Activated CD4-positive, alpha-beta T cell treated with anti-CD3 and anti-CD28 coated beads, Interleukin-2, amount 10 ng/mL, durations not matched to agents 24 days and 14 days (primary cell): ENCODE results near the gene KIR3DL2. TPM values are rescaled to one million over a fixed set of nuclear protein-coding genes. Genes with fewer than 3 reads are reported as not detected.
"Not testable (repeated sequence)": the region's sequence is repeated elsewhere in the genome, so short reads cannot be mapped to it uniquely, and the experiment has no call there.

Source experiments
- DNase-seq: peaks from one replicate; pipeline ENCODE4 v3.0.0; 2022
- H3K27ac Mint-ChIP-seq: one replicate; pipeline ENCODE4 v1.8.0; 2022; ENCODE audit warnings: mild to moderate bottlenecking, mixed read lengths
- H3K27me3 Mint-ChIP-seq: one replicate; pipeline ENCODE4 v1.8.0; 2022; ENCODE audit warnings: mixed read lengths
- H3K36me3 Mint-ChIP-seq: one replicate; pipeline ENCODE4 v1.8.0; 2022; ENCODE audit warnings: low read depth, mild to moderate bottlenecking, mixed read lengths
- H3K4me1 Mint-ChIP-seq: one replicate; pipeline ENCODE4 v1.8.0; 2021; ENCODE audit warnings: mixed read lengths
- H3K4me3 Mint-ChIP-seq: one replicate; pipeline ENCODE4 v1.8.0; 2022; ENCODE audit warnings: mild to moderate bottlenecking, moderate library complexity, mixed read lengths
- H3K9me3 Mint-ChIP-seq: one replicate; pipeline ENCODE4 v1.8.0; 2021; ENCODE audit warnings: mixed read lengths
- intact Hi-C: fragments of 100-400 bp; cut with micrococcal nuclease; formaldehyde crosslinking; loops from one replicate; pipeline ENCODE4 v1.15.1; 2023
- total RNA-seq: library from RNA; stranded (reverse); gene quantifications from 2 replicates; pipeline ENCODE4 v1.2.3, GENCODE V29; 2022

Gene KIR3DL2
- total RNA-seq = 0.47 and 0.52 TPM in 2 replicates

DNA sequence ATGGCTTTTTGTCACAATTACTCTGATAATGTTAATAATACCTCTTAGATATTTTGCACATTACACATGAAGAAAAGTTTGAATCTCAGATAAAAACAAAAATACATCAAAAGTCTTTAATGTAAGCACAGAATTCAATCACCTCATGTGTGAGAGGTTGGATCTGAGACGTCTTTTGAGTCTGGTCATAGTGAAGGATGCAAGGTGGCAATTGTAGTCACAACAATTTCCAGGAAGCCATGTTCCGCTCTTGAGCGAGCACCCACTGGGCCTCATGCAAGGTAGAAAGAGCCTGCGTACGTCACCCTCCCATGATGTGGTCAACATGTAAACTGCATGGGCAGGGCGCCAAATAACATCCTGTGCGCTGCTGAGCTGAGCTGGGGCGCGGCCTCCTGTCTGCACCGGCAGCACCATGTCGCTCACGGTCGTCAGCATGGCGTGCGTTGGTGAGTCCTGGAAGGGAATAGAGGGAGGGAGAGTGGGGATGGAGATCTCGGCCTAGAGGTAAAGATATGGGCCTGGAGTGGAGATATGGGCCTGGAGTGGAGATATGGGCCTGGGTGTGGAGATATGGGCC is at the start of gene KIR3DL2:
Gene KIR3DL2 (plus strand): TSS at position 383 of the 580 bp plus-strand sequence. CDS start 33 bp downstream, at position 416.
- H3K9me3 Mint-ChIP-seq, H3K4me3 Mint-ChIP-seq, H3K36me3 Mint-ChIP-seq, H3K4me1 Mint-ChIP-seq, DNase-seq, H3K27me3 Mint-ChIP-seq, intact Hi-C loops, H3K27ac Mint-ChIP-seq: not testable (repeated sequence)

DNA sequence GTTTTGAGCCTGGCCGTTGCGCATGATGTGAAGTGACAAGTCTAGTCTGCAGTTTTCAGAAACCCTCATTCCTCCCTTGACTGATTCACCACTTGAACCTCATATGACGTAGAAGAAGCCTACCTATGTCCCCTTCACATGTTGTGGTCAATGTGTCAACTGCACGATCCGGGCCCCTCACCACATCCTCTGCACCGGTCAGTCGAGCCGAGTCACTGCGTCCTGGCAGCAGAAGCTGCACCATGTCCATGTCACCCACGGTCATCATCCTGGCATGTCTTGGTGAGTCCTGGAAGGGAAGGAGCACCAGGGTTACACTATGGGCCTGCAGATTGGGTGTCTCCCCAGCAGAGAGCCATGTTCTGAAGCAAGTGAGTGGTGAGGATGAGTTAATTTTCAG is 46.8 kb upstream of the KIR3DL2 start, which contains the start of gene KIR2DL4:
Gene KIR2DL4 (plus strand): TSS at position 201 of the 400 bp plus-strand sequence. CDS start 42 bp downstream, at position 243.
- Mint-ChIP-seq H3K4me1 (no peaks in the 10 kb centered on the region), H3K36me3 (no peaks in the 10 kb centered on the region), H3K27ac (no peak within 1 kb of the TSS), H3K27me3 (peaks cover 5% of the 10 kb centered on the region), H3K9me3 (no peaks in the 10 kb centered on the region), H3K4me3 (no peak within 1 kb of the TSS)
- DNase-seq = no peak
- intact Hi-C loops = no loop called here

DNA sequence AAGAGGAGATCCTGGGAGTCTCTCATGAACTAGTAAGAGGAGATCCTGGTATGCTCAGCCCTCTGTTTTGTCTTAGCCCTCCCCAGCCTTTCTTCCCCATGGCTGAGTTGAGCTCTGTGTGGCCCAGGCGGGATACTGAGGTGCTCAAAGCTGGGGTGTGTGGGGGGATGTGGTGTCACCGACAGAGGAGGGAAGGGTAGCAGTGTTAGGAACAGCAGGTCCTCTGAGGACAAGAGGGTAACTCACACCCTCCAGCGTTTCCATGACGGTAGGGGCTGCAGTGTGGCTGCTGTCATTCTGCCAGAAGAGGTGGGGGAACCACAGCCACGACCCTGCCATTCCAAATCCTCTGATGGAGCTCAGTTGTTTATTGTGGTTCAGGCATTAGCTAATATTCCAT is 46.1 kb upstream of the KIR3DL2 start:
- no peak for DNase-seq
- Mint-ChIP-seq H3K4me1 (no peaks in the 10 kb centered on the region), H3K36me3 (no peaks in the 10 kb centered on the region), H3K27me3 (peaks cover 2% of the 10 kb centered on the region), H3K4me3 (no peak overlapping the region), H3K27ac (no peak overlapping the region), H3K9me3 (no peaks in the 10 kb centered on the region)
- intact Hi-C loops = no loop called here

DNA sequence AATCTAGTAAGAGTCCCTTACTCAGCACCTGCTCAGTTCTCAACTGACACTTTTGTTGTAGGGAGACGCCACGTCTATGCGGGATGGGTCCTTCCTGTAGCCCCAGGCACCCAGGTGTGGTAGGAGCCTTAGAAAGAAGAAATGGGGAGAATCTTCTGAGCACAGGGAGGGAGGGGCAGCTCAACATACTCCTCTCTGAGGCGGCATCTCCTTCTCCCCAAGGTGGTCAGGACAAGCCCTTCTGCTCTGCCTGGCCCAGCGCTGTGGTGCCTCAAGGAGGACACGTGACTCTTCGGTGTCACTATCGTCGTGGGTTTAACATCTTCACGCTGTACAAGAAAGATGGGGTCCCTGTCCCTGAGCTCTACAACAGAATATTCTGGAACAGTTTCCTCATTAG is 45.7 kb upstream of the KIR3DL2 start:
- H3K36me3 Mint-ChIP-seq = no peaks in the 10 kb centered on the region
- peaks cover 2% of the 10 kb centered on the region for H3K27me3 Mint-ChIP-seq
- no peaks in the 10 kb centered on the region for H3K9me3 Mint-ChIP-seq
- intact Hi-C loops = no loop called here
- no peak for DNase-seq
- no peak overlapping the region for H3K27ac Mint-ChIP-seq
- H3K4me1 Mint-ChIP-seq = no peaks in the 10 kb centered on the region
- H3K4me3 Mint-ChIP-seq = no peak overlapping the region

DNA sequence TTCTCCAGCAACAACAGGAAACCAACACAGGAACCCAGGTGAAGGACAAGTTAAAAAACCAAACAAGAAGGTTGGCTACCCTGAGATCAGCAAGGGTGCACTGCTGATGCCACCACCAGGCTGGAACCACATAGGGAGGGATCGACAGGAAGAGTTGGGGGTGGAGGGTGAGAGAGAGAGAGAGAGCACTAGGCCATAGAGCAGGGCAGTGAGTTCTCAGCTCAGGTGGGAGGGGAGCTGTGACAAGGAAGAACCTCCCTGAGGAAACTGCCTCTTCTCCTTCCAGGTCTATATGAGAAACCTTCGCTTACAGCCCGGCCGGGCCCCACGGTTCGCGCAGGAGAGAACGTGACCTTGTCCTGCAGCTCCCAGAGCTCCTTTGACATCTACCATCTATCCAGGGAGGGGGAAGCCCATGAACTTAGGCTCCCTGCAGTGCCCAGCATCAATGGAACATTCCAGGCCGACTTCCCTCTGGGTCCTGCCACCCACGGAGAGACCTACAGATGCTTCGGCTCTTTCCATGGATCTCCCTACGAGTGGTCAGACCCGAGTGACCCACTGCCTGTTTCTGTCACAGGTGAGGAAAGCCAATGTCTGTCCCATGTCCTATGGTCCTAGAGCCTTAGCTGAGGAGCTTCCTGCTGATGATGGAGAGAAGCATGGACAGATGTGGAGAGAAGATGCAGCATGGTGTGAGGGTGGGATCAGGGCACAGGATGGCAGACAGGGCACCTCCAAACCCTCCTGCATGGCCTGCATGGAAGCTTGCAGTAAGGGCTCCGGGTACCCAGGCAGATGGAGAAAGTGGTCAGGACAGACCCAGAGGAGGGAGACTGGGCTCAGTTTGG is 44.4 kb upstream of the KIR3DL2 start:
- Mint-ChIP-seq H3K9me3 (peaks cover 4% of the 10 kb centered on the region), H3K36me3 (no peaks in the 10 kb centered on the region), H3K4me1 (no peaks in the 10 kb centered on the region), H3K27ac (no peak overlapping the region), H3K27me3 (peaks cover 2% of the 10 kb centered on the region), H3K4me3 (no peak overlapping the region)
- DNase-seq = no peak
- intact Hi-C loops = no loop called here

DNA sequence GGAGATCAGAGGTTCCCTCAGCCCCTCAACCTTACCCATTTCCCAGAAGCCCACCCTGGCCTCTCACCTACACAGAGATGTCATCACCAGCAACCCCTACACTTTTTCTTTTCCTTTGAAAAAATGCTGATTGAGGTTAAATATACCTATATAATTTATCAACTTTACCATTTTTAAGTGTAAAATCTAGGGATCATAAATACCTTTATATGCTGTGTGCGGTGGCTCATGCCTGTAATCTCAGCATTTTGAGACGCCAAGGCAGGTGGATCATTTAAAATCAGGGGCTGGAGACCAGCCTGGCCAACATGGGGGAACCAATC is 43.8 kb upstream of the KIR3DL2 start:
- Mint-ChIP-seq H3K4me3 (no peak overlapping the region), H3K36me3 (no peaks in the 10 kb centered on the region), H3K9me3 (peaks cover 4% of the 10 kb centered on the region), H3K4me1 (no peaks in the 10 kb centered on the region), H3K27me3 (peaks cover 2% of the 10 kb centered on the region), H3K27ac (no peak overlapping the region)
- no peak for DNase-seq
- intact Hi-C loops = no loop called here

DNA sequence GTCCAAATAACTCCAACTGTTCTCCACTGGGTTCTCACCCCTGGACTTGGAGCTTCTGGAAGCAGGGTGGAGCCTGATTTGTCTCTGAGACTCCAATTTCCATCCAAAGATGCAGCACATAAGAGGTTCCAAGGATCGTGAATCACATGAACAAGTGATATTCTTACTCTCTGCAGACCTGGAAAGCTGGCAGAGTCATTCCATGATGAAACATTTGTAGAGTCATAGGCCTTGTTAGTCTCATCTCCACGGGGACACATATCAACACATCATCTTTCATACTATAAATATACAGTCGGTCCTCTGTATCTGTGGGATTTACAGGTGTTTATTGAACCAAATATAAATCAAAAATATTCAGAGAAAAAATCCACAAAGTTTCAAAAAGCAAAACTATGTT is 35.7 kb upstream of the KIR3DL2 start:
- intact Hi-C loops, H3K4me1 Mint-ChIP-seq, H3K4me3 Mint-ChIP-seq, H3K27ac Mint-ChIP-seq, H3K27me3 Mint-ChIP-seq, DNase-seq, H3K36me3 Mint-ChIP-seq, H3K9me3 Mint-ChIP-seq: not testable (repeated sequence)

DNA sequence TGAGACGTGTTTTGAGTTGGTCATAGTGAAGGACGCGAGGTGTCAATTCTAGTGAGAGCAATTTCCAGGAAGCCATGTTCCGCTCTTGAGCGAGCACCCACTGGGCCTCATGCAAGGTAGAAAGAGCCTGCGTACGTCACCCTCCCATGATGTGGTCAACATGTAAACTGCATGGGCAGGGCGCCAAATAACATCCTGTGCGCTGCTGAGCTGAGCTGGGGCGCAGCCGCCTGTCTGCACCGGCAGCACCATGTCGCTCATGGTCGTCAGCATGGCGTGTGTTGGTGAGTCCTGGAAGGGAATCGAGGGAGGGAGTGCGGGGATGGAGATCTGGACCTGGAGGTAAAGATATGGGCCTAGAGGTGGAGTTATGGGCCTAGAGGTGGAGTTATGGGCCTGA is 34.0 kb upstream of the KIR3DL2 start, which contains the start of gene KIR3DL1:
Gene KIR3DL1 (plus strand): TSS at position 218 of the 400 bp plus-strand sequence.
- H3K9me3 Mint-ChIP-seq, H3K4me1 Mint-ChIP-seq, H3K4me3 Mint-ChIP-seq, intact Hi-C loops, H3K27ac Mint-ChIP-seq, H3K36me3 Mint-ChIP-seq, DNase-seq, H3K27me3 Mint-ChIP-seq: not testable (repeated sequence)

DNA sequence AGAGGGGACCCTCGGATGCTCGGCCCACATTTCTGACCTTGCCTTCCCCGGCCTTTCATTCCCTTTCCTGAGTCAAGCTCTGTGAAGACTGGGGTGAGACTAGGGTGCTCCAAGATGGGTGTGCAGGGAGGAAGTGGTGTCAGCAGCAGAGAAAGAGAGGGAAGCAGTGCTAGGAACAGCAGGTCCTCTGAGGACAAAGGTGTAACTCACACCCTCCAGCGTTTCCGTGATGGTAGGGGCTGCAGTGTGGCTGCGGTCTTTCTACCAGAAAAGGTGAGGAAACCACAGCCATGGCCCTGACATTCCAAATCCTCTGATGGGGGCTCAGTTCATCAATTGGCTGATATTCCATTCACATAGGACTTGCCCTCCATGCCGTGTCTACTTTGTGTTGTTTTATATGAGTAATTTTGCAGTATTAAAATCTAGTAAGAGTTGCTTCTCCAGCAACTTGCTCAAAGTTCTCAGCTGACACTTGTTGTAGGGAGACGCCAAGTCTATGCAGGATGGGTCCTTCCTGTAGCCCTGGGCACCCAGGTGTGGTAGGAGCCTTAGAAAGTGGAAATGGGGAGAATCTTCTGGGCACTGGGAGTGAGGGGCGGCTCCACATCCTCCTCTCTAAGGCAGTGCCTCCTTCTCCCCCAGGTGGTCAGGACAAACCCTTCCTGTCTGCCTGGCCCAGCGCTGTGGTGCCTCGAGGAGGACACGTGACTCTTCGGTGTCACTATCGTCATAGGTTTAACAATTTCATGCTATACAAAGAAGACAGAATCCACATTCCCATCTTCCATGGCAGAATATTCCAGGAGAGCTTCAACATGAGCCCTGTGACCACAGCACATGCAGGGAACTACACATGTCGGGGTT is 32.3 kb upstream of the KIR3DL2 start:
- intact Hi-C loops = no loop called here
- Mint-ChIP-seq H3K27ac (no peak overlapping the region), H3K4me3 (no peak overlapping the region)

DNA sequence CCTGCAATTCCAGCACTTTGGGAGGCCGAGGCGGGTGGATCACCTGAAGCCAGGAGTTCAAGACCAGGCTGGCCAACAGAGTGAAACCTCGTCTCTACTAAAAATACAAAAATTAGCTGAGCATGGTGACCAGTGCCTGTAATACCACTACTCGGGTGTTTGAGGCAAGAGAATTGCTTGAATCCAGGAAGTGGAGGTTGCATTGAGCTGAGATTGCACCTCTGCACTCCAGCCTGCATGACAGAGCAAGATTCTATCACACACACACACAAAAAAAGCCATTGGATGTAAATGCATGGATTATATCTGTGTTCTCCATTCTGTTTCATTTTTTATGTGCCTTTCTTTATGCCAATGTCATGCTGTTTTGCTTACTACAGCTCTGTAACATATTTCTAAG is 25.8 kb upstream of the KIR3DL2 start:
- H3K4me1 Mint-ChIP-seq, H3K27ac Mint-ChIP-seq, H3K9me3 Mint-ChIP-seq, intact Hi-C loops, H3K27me3 Mint-ChIP-seq, H3K4me3 Mint-ChIP-seq, H3K36me3 Mint-ChIP-seq, DNase-seq: not testable (repeated sequence)

More for the DNA sequence above, 32.3 kb upstream of the KIR3DL2 start:
- DNase-seq = no peak
- Mint-ChIP-seq H3K9me3 (no peaks in the 10 kb centered on the region), H3K36me3 (no peaks in the 10 kb centered on the region), H3K4me1 (no peaks in the 10 kb centered on the region), H3K27me3 (no peaks in the 10 kb centered on the region)

DNA sequence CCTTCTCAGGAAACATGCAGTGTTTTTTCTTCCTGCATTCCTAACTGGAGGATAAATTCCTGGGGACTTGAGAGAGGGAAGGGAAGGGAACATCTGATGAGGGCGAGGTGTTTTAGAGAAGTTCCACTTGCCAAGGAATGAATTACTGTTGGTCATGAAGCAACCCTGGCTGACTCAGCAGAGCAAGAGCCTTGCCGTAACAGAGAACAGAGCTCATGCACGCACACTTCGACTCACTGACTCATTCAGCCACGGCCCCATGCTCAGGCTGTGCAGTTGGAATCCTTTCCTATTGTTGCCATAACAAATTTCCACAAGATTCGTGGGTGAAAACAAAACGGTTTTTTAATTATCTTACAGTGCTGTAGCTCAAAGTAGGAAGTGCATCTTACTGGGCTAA is 24.9 kb upstream of the KIR3DL2 start:
- H3K27me3 Mint-ChIP-seq, H3K9me3 Mint-ChIP-seq, DNase-seq, H3K36me3 Mint-ChIP-seq, H3K27ac Mint-ChIP-seq, H3K4me3 Mint-ChIP-seq, H3K4me1 Mint-ChIP-seq, intact Hi-C loops: not testable (repeated sequence)

DNA sequence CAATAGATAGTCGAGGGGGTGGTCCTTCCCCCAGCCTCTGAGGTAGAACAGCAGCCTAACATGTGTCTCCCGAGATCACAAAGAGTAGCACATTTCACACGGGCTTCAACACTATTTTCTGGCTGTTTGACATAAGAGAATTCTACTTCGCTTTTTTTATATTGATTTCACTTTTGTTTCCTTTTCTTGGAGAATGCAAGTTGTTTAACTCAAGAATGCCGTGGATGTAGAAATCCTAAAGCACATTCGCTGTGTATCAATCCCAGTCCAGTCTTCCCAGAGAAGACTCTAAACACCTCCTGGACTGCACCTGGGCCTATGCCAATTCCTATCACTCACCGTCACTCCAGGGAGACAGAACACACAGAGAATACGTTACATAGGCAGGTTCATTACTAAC is 22.2 kb upstream of the KIR3DL2 start:
- DNase-seq, intact Hi-C loops, H3K27me3 Mint-ChIP-seq, H3K4me1 Mint-ChIP-seq, H3K9me3 Mint-ChIP-seq, H3K36me3 Mint-ChIP-seq, H3K4me3 Mint-ChIP-seq, H3K27ac Mint-ChIP-seq: not testable (repeated sequence)

DNA sequence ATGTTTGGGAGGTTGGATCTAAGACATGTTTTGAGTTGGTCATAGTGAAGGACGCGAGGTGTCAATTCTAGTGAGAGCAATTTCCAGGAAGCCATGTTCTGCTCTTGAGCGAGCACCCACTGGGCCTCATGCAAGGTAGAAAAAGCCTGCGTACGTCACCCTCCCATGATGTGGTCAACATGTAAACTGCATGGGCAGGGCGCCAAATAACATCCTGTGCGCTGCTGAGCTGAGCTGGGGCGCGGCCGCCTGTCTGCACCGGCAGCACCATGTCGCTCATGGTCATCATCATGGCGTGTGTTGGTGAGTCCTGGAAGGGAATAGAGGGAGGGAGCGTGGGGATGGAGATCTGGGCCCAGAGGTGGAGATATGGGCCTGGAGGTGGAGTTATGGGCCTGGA is 17.7 kb upstream of the KIR3DL2 start, which contains the start of gene KIR2DS4:
Gene KIR2DS4 (plus strand): TSS at position 181 of the 400 bp plus-strand sequence.
- H3K36me3 Mint-ChIP-seq, H3K4me3 Mint-ChIP-seq, H3K9me3 Mint-ChIP-seq, intact Hi-C loops, H3K27ac Mint-ChIP-seq, DNase-seq, H3K27me3 Mint-ChIP-seq, H3K4me1 Mint-ChIP-seq: not testable (repeated sequence)

DNA sequence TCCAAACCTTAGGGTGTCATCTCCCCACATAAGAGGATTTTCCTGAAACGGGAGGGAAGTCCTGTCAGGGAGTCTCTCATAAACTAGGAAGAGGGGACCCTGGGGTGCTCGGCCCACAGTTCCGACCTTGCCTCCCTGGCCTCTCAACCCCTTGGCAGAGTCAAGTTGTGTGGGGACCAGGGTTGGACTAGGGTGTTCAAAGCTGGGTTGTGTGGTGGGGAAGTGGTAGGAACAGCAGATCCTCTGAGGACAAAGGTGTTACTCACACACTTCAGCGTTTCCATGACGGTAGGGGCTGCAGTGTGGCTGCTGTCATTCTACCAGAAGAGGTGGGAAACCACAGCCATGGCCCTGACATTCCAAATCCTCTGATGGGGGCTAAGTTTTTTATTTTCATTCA is 15.1 kb upstream of the KIR3DL2 start:
- H3K9me3 Mint-ChIP-seq, DNase-seq, H3K4me1 Mint-ChIP-seq, H3K36me3 Mint-ChIP-seq, H3K4me3 Mint-ChIP-seq, intact Hi-C loops, H3K27me3 Mint-ChIP-seq, H3K27ac Mint-ChIP-seq: not testable (repeated sequence)
